GM19467 (cell line): Measurements from ENCODE around the gene ZNF354C.
"Not testable (repeated sequence)": the region's sequence is repeated elsewhere in the genome, so short reads cannot be mapped to it uniquely, and the experiment has no call there.

Experiments used
- ATAC-seq: cut with Tn5 transposase; IDR thresholded peaks from one replicate; pipeline ENCODE4 v1.9.1; 2021; ENCODE audit warnings: mild to moderate bottlenecking, moderate library complexity; ENCODE audit not compliant: unreplicated experiment

ZNF354C gene

DNA sequence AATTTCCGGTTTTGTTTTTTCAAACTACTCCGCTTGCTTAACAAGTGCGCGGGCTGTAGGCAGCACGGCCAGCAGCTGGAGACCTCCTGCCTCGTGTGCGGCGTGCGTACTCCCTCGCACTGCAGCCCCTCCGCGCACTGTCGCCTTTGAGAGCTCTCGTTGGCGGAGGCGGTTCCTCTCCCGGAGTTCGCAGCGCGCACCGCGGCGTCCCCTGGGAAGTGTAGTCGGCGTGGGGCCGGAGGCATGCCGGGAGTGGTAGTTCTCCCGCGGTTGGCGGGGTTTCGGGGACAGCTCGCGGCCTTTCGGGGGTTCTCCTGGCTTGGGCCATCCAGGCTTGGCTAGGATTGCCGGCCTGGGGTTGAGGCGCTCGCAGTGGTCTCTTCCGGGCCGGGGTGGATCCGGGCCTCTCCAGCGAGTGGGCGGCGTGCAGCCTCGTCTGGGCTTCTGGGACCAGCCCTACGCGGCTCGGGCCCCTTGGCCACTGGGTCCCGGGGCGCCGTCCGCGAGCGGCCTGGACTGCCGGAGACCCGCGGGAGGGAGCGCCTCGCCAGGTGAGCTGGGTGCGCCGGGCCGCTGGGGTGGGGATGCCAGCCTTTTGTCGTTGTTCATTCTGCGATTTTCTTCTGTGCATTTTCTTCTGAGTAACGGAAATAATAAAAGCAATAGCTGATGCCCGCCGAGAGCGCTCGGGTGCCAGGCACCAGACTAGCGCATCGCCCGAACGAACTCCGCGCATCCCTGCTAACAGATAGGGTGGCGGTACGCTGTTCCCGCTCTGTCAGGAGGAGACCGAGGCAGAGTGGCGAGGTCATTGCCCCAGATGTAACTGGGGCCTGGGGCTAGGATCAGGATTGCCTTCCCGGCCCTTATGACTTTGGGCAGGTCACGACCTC, at the start of gene ZNF354C:
ZNF354C (plus strand) TSS at position 258 of the 893 bp plus-strand sequence. CDS start 1,696 bp downstream, outside the sequence.
- no peak for ATAC-seq

DNA sequence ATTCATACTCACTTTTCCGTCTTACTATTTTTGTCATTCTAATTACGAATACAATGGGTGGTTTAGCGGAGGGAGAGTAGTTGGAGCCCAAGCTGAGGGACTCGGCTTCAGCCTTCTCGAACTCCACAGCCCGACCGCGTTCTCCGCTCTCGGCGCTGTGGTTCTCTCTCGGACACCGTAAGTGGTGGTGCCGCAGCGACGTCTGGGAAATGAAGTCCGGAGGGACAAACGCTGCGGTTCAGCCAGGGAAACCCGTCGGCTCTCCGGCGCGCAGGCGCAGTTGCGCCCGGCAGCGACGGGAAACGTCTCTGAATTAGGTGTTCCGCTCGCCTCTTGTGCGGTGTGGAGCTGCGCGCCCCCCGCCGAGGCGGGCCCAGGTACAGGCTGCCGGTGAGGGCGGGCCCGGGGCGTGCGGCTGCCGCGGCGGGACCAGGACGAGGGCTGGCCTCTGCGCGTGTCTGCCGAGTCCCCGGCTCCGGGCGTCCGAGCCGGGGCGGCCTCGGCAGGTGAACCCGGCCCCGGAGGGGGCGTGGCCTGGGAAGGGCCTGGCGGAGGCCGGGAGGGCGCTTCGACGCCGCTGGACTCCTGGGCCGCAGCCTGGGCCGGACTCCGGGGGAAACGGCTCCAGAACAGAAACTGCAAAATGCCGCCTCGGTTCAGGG, 36.5 kb upstream of the ZNF354C start, which contains the start of gene ZNF879:
ZNF879 (plus strand) TSS at position 277 of the 662 bp plus-strand sequence. CDS start 1,201 bp downstream, outside the sequence.
- ATAC-seq: peak; percentile 78

DNA sequence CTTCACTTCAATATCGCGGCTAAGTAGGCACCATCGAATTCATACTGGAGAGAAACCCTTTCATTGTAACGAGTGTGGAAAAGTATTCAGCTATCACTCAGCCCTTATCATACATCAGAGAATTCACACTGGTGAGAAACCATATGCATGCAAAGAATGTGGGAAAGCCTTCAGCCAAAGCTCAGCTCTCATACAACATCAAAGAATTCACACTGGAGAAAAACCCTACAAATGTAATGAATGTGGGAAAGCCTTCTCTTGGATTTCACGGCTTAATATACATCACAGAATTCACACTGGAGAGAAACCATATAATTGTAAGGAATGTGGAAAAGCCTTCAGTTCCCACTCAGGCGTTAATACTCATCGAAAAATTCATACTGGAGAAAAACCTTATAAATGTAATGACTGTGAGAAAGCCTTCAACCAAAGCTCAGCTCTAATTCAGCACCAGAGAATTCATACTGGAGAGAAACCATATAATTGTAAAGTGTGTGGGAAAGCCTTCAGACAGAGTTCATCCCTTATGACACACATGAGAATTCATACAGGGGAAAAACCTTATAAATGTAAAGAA, 27.1 kb upstream of the ZNF354C start:
- ATAC-seq: no peak

DNA sequence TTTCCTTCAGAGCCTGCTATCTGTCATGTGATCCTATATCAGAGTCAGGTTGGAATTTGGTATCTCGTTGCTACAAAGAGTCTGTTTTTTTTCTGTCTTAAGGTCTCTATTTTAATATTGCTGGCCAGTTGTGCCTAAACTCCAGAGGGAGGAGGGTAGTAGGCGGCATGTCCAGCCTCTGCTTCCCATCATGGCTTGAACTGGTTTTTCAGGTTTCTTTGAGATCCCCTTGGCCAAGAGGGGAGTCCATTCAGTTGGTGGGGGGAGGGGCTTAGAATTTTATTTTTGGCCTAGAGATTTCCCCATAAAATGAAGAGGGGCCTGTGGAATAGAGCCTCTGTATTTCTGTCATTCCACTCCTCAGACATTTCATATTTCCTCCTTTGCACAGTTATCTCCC, 15.4 kb upstream of the ZNF354C start:
- ATAC-seq: no peak

DNA sequence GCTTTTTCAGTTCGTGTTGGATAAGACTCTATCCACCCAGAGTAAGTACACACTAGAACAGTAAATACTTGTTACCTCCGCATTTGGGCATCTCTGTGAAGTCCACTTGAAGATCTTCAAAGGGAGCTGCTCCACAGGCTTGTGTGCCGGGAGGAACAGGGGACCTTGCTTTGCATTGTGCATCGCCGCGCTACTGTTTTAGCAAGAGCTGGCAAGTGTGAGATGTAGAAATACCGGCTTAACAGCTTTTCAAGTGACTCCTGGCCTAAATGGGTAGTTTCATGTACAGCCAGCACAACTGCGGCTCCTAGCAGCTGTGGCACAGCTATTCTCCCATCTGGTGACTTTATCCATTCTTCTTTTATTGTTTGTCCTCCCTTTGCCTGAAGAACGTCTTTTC, 8.4 kb upstream of the ZNF354C start:
- no peak for ATAC-seq

DNA sequence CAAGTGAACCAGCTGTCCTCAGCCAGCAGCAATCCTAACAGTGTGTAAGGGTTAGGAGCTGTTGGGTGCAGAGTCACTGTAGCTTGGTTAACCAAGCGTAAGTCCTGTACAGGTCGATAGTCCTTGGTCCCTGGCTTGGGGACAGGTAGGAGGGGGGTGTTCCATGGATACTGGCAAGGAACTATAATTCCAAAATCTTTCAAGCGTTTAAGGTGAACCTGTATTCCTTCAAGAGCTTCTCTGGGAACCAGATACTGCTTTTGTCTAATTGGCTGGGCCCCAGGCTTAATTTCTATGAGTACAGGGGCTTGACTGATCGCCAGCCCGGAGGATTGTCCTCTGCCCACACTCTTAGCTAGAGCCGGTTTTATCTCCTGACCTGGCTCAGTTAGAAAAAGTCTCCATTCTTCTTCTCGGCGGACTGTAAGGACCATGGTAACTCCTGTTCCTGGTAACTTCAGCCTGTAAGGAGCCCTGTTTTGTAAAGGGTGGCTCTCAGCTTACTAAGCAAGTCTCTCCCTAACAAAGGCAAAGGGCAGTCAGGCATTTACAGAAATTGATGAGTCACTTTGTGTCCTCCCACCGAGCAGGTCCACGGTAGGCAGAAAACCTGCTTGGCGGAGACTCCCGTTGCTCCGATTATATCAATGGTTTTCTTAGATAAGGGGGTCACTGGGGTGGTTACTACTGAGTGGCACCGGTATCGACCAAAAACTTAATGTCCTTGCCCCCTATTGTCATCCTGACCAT, 6.0 kb upstream of the ZNF354C start:
- no peak for ATAC-seq

DNA sequence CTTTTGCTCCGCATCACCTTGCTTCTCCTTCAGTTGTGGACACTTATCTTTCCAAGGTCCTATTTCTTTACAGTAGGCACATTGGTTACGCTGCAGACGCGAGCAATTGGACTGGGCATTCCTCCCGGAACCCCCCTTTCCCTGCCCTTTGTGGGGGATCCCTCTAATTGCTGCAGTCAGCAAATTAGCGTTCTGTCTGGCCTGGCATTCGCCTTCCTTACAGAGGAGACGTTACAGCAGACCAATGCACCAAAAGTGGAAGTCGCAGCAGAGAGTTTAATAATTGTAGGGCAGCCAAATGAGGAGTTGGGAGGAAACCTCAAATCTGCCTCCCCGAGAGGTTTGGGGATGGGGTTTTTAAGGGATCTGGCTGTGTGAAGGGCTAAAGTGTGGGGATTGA, 5.3 kb upstream of the ZNF354C start:
- no peak for ATAC-seq

DNA sequence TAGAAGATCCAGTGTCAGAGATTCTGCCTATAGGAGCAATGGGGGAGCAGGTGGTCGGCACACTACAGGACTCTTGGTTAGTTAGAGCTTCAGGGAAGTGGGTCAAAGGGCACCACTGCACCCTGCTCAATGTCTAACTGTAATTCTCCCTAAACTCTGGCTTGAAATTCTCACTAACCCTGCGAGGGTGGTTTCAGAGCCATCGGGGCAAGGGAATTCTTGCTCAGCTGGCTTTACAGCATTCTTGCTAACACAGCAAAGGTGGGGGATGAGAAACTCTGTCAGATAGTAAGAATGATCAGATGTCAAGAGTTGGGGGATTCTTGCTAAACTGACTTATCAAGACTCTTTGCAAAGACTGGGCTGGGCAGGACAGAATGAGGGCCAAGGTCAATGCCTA, 4.7 kb upstream of the ZNF354C start:
- no peak for ATAC-seq

DNA sequence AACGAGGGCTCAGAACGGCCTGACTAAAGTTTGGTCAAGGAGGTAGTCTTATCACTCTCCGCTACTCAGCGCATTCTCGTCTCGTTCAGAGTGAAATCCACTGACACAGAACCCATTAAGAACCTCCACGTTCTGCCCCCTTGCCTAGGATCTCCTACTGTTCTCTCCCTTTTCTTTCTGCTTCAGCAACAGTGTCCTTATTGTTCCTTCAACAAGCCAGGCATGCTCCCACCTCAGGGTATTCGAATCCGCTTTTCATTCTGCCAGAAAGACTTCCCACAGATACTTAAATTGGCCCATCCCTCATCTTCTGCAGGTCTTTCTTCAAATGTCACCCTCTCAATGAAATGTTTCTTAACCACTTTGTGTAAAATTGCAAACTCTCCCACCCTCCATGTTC, 4.3 kb upstream of the ZNF354C start:
- no peak for ATAC-seq

DNA sequence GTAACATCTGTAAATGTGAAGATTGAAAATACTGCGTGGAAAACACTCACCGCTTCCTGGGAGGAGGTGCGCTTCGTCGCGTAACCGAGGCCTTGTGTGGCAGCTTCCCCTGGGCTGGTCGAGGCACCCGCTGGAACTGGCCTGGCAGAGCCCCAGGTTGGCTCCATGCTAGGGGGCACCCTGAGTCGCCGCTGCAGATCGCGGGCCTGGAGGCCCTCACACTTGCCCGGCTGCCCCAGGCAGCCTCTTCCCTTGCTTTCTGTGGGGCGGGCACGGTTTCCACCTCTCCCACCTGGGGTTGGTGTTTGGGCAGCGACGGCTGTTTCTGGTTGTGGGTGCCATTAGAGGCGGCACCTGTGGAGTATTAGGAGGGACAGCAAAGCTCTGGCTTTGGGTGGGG, 852 bp downstream of the ZNF354C start:
- no peak for ATAC-seq

DNA sequence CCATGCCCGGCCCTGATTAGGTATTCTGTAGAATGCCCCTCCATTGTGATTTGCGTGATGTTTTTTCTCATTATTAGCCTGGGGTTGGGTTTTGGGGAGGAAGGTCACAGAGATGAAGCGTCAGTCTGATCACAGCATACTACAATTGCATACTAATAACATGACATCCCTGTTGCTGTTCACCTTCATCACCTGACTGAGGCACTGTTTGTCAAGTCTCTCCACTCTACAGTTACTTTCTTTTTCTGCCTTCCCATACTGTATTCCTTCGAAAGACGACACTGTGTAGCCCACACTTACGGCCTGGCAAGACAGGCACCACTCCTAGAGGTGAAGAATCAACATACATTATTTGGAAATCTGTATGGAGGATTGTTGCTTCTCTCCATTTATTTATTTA, 5.5 kb downstream of the ZNF354C start:
- no peak for ATAC-seq

DNA sequence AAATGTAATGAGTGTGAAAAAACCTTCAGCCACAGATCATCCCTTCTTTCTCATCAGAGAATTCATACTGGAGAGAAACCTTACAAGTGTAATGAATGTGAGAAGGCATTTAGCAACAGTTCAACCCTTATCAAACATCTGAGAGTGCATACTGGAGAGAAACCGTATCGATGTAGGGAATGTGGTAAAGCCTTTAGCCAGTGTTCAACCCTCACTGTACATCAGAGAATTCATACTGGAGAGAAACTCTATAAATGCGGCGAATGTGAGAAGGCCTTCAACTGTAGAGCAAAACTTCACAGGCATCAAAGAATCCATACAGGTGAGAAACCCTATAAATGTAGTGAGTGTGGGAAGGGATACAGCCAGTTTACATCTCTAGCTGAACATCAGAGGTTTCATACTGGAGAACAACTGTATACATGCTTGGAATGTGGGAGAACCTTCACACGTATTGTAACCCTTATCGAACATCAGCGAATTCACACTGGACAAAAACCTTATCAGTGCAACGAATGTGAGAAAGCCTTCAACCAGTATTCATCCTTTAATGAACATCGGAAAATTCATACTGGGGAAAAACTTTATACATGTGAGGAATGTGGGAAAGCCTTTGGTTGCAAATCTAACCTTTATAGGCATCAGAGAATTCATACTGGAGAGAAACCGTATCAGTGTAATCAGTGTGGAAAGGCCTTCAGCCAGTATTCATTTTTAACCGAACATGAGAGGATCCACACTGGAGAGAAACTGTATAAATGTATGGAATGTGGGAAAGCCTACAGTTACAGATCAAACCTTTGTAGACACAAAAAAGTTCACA, 19.2 kb downstream of the ZNF354C start:
- no peak for ATAC-seq

DNA sequence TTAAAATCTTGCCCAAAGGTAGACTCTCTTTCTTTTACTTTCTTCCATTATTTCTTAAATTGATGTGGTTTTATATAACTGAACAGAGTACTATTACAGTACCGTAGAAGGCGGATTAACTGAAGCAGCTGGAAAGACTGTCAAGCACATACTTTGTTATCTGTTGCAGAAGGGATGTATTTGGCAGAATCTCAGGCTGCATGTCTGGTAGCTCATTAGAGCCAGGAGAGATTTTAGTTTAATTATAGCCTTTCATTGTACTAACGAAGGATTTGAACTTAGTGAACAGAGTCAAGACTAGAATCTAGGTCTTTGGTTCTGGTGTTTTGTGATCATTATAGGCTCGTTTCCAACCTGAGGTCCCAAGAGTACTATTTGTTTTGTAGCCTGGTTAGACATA, 20.6 kb downstream of the ZNF354C start:
- ATAC-seq: no peak

DNA sequence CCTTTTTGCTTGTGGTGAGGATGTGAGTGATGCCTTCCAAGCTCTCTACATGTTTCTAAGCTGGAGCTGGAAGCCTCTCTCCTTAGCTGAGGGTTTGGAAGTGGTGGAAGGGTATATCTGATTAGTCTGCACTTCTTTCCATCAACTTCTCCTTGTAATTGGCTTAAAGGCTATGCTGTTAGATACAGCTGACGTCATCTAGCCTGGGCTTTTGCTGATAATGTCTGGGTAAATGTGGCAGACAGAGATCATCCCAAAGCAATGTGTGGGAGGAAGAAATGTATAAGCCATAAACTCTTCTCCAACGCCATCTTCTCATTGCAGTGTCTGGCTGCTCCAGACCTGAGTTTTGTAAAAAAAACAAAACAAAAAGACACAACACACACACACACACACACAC, 29.3 kb downstream of the ZNF354C start:
- no peak for ATAC-seq

DNA sequence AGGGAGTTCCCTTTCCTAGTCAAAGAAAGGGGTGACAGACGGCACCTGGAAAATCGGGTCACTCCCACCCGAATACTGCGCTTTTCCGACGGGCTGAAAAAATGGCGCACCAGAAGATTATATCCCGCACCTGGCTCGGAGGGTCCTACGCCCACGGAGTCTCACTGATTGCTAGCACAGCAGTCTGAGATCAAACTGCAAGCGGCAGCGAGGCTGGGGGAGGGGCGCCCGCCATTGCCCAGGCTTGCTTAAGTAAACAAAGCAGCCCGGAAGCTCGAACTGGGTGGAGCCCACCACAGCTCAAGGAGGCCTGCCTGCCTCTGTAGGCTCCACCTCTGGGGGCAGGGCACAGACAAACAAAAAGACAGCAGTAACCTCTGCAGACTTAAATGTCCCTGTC, 41.1 kb downstream of the ZNF354C start:
- ATAC-seq: not testable (repeated sequence)

DNA sequence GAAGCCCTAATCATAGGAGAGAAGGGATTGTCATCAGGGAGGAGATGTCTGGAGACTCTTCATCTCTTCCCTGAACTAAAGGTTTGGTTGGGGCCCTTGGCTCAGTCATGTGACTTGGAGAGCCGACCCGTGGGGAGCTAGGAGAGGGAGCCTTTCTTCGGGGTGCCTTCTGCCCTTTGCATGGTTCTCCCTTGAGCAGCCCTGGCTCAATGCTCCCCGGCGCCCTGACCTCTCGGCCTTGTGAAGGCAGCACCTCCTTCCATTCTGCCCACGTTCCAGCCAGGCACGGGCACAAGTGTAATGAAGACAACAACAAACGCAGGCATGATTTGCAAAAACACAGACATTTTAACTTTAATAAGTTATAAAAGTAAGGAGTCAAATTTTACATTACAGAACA, 50.4 kb downstream of the ZNF354C start:
- ATAC-seq: no peak

DNA sequence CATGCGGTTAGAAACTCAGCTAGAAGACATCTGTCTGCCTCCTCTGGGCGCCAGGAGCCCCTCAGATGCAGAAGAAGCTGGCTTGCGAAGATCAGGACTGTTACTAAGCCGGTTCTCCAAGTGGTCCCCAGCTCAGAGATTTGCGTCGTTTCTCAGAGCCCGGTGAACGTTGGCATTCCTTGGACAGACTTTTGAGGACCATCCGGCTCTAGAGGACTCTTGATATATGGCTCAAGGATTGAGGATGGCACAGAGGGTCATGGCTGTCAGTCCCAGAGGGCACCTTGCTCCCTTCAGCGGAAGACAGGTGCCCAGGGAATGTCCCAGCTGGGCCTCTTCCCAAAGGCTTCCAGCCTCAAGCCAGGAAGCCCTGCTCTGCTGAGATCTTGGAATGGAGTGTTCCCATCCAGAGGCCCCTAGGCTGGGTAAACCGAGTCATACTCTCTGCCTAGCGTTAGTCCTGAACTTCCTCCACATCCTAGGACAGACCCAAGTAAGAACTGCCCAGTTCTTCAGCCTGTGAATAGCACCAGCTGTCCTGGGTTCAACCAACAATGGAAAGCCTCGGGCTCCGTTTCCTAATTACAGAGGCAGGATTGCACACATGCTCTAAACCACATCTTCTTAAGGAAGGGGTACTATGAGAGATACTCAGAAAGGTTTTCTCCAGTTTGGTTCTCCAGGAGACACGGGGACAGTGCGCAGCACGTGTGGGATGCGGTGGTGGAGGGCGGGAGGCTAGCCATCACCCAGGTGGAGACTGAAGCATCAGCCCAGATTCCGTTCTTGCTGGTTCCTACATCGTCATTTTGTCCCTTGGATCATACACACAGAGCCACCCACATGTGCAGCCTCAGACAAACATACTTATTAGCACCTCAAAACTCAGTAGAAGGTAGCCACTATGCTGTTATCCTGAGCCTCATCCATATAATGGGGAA, 51.4 kb downstream of the ZNF354C start:
- ATAC-seq: no peak

DNA sequence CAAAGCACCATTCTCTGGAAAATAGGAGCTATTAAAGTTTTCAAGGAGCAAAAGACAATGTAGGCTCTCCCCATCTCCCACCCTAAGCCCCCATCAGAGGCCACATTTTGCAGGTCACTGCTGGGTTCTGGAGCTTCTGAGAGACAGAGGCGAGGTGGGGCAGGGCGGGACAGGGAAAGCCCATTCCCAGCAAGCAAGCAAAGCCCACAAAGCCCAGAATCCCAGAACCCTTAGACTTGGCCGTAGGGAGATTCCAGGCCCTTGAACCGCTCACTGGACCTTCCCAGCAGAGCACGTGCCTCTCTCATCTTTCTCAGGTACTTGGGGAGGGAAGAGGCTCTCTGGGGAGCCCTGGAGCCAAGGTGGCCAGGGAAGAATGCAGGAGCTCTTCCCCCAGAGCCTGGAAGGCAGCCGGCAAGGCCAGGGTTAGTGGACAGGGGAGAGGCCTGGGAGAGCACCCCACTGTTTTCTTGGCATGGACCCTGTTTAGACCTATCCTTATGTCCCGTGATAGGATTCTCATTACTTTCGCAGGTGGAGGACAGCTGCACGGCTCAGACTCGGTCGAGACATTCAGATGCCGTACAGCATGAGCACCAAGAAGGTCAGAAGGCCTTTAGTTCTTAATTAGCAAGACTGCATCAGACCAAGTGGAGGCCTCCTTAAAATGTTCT, 52.4 kb downstream of the ZNF354C start:
- ATAC-seq: no peak

DNA sequence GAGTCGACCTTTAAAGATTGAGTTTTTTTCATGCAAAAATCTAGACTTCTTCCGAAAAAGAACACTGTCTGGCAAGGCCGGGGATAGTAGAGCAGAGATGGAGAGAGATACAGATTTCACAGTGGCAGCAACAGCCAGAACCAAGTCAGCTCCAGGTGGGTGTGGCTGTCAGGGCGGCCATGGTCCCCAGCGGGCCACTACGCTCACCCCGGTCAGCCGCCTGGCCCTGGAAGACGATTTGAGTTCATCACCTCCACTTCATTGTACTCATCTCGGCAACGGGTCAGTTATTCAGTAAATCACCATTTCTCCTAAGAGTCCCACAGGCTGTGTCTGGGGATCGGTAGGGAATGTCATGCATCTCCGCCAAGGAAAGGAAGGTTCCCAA, 53.0 kb downstream of the ZNF354C start:
- ATAC-seq: no peak
